Upper lobe of left lung (tissue), 4 donors: ENCODE data around the gene SGTA.

Source experiments
- CTCF ChIP-seq, 6 experiments: fragments of 450-650 bp in 4 of 6; fragments of 200-600 bp in 2 of 6; sonication (generic) in 2 of 6; IDR thresholded peaks; one replicate each; pipeline ENCODE4 v1.5.1; 2016 to 2019; ENCODE audit warnings: antibody characterized with exemption in 6 of 6
- EP300 ChIP-seq, 4 donors: sonication (generic); formaldehyde crosslinking; IDR thresholded peaks; one replicate each; pipeline ENCODE4 v1.5.1; 2017; ENCODE audit warnings: antibody characterized with exemption in 4 of 4, control low read depth in 2 of 4
- POLR2A ChIP-seq, 4 donors: fragments of 450-650 bp; IDR thresholded peaks; one replicate each; pipeline ENCODE4 v1.5.1; 2016 to 2017; ENCODE audit warnings: antibody characterized with exemption in 4 of 4, mild to moderate bottlenecking in 2 of 4
- POLR2AphosphoS5 ChIP-seq, 2 donors: sonication (generic); formaldehyde crosslinking; IDR thresholded peaks; one replicate each; pipeline ENCODE4 v1.5.1; 2017; ENCODE audit warnings: antibody characterized with exemption in 2 of 2

GRCh38 chr19:2768365-2769132 lies 14.5 kb downstream of the SGTA start:
- no peak for TF ChIP-seq CTCF (IDR thresholded peaks at IDR 0.05)
- no peak for TF ChIP-seq POLR2AphosphoS5 (IDR thresholded peaks at IDR 0.05)
- no peak for TF ChIP-seq EP300 (IDR thresholded peaks at IDR 0.05)
- TF ChIP-seq POLR2A (IDR thresholded peaks at IDR 0.05): no peak
